Measurements from ENCODE around the gene CXXC5. TPM values are rescaled to one million over a fixed set of nuclear protein-coding genes. Genes with fewer than 3 reads are reported as not detected.

CXXC5 gene
- total and polyA plus RNA-seq, 9 of the 15 experiments (the other 6 are each of a cell fraction or from before 2014, with no cell fraction given), result 1.9 to 123 (median 45.8) TPM

GRCh38 chr5:139670369-139671095, 22.4 kb downstream of the CXXC5 start:
- Histone ChIP-seq H4K20me1 (replicated peaks; ENCODE audit: control insufficient read depth, insufficient read depth, low read length) (peaks cover 39% of the 10 kb centered on the region; the same call in 1 of the 2 replicates), H3K4me1 (replicated peaks in 1 of 2; ENCODE audit: control insufficient read depth in 2 of 2, insufficient read depth in 2 of 2, low read length in 2 of 2) (peaks cover 78 to 81% of the 10 kb centered on the region in 2 experiments), H3K4me3 (no peak overlapping the region; the same call in 1 of the 2 replicates), H3K9ac (ENCODE audit: insufficient read depth in 1 of 2, low read depth in 2 of 2, low read length in 2 of 2) (peak overlapping the region; percentile 82 to 92), H3K27me3 (ENCODE audit: control insufficient read depth in 2 of 2, insufficient read depth in 2 of 2, low read length in 2 of 2) (no peaks in the 10 kb centered on the region), H2AFZ (ENCODE audit: low read depth, low read length) (no peak overlapping the region), H3K79me2 (ENCODE audit: control insufficient read depth, insufficient read depth, low read length) (peaks cover 99% of the 10 kb centered on the region), H3K27ac (ENCODE audit: extremely low read depth, low read depth, low read length) (peak overlapping the region; percentile 95), H3K9me1 (ENCODE audit: control insufficient read depth, insufficient read depth, low read length) (peaks cover 7% of the 10 kb centered on the region), H3K9me3 (replicated peaks; ENCODE audit: control insufficient read depth, insufficient read depth, low read depth, low read length) (no peaks in the 10 kb centered on the region), H3K4me2 (ENCODE audit: insufficient read depth, low read length) (peak overlapping the region; percentile 92), H3K36me3 (ENCODE audit: control insufficient read depth, insufficient read depth, low read length) (peaks cover 61% of the 10 kb centered on the region; the same call in 2 of the 3 replicates)
- no TSS peak for BruUV-seq (replicated peaks)
- WGBS (ENCODE audit: insufficient coverage, low coverage, missing lambda C conversion rate), result 39% methylated on average over 16 of the region's 16 CpGs
- POLR2A ChIA-PET, result interaction anchor here (0.6 to 5.0 kb wide), 8 partner anchors 12 to 1805 kb away, joined by 3 to 33 read pairs (median 6); no protein-coding TSS in a partner anchor
- FAIRE-seq (peak; percentile 86), ATAC-seq (peak; percentile 42), DNase-seq (ENCODE audit: extremely low read depth in 1 of 4, low spot score in 3 of 4) (peak in 2 of 4 experiments; percentile 53 to 67)
- in situ Hi-C loops (cut with MboI), result no loop called here
- intact Hi-C loops (cut with micrococcal nuclease), result loop anchor here (1.0 kb wide), 2 partner anchors 22 to 35 kb away; partner anchors contain the start of gene CXXC5
- CTCF ChIA-PET (ENCODE audit: low intra/inter-chr PET ratio), result interaction anchor here (0.8 kb wide), 1 partner anchor 25 kb away, joined by 3 read pairs; no protein-coding TSS in a partner anchor
- TF ChIP-seq CREM (IDR thresholded peaks at IDR 0.05; ENCODE audit: low read depth), result no peak
- TF ChIP-seq, protein P1, sequence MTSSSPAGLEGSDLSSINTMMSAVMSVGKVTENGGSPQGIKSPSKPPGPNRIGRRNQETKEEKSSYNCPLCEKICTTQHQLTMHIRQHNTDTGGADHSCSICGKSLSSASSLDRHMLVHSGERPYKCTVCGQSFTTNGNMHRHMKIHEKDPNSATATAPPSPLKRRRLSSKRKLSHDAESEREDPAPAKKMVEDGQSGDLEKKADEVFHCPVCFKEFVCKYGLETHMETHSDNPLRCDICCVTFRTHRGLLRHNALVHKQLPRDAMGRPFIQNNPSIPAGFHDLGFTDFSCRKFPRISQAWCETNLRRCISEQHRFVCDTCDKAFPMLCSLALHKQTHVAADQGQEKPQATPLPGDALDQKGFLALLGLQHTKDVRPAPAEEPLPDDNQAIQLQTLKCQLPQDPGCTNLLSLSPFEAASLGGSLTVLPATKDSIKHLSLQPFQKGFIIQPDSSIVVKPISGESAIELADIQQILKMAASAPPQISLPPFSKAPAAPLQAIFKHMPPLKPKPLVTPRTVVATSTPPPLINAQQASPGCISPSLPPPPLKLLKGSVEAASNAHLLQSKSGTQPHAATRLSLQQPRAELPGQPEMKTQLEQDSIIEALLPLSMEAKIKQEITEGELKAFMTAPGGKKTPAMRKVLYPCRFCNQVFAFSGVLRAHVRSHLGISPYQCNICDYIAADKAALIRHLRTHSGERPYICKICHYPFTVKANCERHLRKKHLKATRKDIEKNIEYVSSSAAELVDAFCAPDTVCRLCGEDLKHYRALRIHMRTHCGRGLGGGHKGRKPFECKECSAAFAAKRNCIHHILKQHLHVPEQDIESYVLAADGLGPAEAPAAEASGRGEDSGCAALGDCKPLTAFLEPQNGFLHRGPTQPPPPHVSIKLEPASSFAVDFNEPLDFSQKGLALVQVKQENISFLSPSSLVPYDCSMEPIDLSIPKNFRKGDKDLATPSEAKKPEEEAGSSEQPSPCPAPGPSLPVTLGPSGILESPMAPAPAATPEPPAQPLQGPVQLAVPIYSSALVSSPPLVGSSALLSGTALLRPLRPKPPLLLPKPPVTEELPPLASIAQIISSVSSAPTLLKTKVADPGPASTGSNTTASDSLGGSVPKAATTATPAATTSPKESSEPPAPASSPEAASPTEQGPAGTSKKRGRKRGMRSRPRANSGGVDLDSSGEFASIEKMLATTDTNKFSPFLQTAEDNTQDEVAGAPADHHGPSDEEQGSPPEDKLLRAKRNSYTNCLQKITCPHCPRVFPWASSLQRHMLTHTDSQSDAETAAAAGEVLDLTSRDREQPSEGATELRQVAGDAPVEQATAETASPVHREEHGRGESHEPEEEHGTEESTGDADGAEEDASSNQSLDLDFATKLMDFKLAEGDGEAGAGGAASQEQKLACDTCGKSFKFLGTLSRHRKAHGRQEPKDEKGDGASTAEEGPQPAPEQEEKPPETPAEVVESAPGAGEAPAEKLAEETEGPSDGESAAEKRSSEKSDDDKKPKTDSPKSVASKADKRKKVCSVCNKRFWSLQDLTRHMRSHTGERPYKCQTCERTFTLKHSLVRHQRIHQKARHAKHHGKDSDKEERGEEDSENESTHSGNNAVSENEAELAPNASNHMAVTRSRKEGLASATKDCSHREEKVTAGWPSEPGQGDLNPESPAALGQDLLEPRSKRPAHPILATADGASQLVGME (CRISPR knock-in tag; IDR thresholded peaks at IDR 0.05), result 0 out of 2 replicates have a peak, but pooled peaks have one; percentile 83
- no peak for TF ChIP-seq PTBP1 (IDR thresholded peaks at IDR 0.05; ENCODE audit: low read depth, low read length)
- no peak for TF ChIP-seq ARID3A (IDR thresholded peaks at IDR 0.05; ENCODE audit: borderline replicate concordance, low read depth, low read length)
- 0 out of 2 replicates have a peak, but pooled peaks have one; percentile 47 for TF ChIP-seq FOXO4 (CRISPR knock-in tag; IDR thresholded peaks at IDR 0.05)
- TF ChIP-seq, protein P2, sequence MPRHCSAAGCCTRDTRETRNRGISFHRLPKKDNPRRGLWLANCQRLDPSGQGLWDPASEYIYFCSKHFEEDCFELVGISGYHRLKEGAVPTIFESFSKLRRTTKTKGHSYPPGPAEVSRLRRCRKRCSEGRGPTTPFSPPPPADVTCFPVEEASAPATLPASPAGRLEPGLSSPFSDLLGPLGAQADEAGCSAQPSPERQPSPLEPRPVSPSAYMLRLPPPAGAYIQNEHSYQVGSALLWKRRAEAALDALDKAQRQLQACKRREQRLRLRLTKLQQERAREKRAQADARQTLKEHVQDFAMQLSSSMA (CRISPR knock-in tag; IDR thresholded peaks at IDR 0.05), result 0 out of 2 replicates have a peak, but pooled peaks have one; percentile 42
- TF ChIP-seq CREB1 (IDR thresholded peaks at IDR 0.05), result no peak
- TF ChIP-seq CREB1 (CRISPR knock-in tag; IDR thresholded peaks at IDR 0.05), result no peak; the same call in 1 of the 2 replicates

All from K562 (cell line).